HG02852 (cell line): ENCODE measurements around the gene CNTN5.

Experiments used
- ATAC-seq: cut with Tn5 transposase; IDR thresholded peaks from one replicate; pipeline ENCODE4 v1.9.1; 2021; ENCODE audit warnings: mild to moderate bottlenecking, moderate library complexity; ENCODE audit not compliant: unreplicated experiment

CNTN5 gene

DNA sequence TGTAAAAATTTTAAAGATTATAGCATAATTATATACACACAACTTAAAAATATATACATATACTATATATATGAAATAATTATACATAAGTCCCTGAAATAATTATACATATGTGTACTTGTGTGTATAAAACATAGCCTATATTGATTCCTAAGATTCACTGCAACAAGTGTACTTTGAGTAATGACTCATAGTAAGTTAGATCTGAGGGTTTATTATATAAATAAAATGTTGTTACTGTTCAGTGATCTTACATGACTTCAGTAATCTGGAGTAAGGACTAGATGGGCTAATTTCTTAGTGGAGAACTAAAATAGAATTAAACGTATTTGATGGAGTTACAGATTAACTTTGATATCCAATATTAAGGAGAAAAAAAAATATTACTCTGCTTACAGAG is 350.5 kb downstream of the CNTN5 start:
- no peak for ATAC-seq

DNA sequence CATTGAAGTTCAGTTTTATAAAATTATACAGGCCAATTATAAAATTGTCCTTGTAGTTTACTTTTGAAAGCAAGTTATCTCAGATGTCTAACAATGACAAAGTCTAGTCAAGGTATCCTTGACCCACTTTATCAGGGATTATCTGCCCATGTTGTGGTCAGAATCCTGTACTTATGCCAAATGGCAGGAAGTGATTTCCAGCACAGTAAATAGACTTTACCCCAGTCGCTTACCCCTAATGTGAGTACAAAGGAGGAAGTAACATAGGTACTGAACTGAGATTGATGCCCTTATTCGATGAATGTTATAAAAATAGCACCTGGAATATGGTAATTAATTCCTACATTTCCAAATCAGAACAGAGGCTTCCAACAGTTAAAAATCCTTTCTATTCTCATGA is 355.7 kb downstream of the CNTN5 start:
- ATAC-seq = no peak

DNA sequence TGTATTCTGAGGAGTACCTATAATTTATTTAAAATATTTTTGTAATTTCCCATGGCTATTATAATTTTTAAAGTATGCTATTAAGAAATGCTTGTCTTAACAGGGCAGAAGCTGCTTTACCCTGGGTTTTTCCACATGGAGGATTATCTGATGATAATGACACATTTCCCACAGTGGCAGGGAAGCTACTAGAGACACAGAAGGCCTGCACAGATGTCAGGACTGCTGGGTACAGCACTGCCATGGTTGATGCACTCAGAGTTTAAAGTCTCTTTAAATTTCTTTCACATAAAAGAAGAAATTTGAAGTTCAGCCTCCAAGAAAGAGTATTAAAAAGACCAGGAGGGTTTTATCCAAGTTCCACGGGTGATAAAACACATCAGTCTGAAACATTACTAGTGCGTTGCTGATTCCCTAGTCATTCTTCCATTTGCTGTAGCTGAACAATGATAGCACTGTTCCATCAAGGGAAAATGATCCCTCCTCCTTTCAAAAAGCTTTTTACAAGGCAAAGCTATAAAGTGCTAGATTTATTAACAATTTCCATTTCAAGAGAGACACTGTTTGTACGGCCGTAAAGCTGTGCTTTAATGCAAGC is 363.0 kb downstream of the CNTN5 start:
- no peak for ATAC-seq

DNA sequence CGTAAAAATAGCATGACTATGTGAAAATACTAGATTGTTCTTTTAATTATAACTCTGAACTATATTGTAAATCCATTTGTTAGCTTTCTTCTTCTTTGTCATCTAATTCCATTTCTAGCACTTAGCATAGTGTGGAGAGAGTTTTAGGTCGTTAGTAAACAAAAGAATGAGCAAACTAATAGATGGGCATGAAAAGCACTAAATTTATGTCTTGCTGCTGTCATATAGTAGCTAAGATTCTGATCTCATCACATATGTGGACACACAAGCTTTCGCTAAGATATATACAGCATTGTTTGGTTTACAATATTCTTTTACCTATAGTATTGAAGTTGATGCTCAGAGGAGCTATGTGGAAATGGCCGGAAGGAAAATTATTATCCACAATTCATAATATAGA is 370.5 kb downstream of the CNTN5 start:
- ATAC-seq = no peak

DNA sequence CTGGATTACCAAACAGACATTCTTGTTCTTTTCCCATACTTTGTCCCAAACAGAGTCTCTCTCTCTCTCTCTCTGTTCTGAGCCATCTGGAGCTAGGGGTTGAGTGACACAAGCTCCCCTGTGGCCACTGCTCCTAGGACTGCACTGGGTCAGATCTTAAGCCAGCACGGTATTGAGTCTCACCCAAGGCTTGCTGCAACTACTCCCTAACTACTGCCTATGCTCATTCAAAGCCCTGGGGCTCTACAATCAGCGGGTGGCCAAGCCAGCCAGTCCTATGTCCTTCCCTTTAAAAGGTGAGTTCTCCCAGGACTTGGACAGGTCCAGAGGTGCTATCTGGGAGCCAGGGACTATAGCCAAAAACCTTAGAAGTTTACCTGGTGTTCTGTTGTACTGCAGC is 385.6 kb downstream of the CNTN5 start:
- ATAC-seq = no peak

DNA sequence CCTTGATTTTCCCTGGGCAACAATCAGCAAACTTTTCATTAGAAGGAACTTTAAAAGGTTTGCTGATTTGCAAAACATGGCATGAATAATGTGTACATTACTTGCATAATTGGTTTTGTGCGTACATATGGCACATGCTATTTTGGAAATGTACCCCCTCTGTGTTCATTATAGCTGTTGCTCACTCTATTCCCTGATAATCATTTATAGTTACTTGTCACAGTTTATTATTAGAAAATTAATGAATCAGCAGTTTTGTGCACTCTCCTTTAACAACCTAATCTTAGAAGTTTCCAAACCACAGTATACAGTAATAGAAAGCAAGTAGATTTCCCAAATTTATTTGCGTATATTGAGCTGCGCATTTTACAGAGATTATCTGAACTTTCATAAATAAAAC is 389.9 kb downstream of the CNTN5 start:
- no peak for ATAC-seq

DNA sequence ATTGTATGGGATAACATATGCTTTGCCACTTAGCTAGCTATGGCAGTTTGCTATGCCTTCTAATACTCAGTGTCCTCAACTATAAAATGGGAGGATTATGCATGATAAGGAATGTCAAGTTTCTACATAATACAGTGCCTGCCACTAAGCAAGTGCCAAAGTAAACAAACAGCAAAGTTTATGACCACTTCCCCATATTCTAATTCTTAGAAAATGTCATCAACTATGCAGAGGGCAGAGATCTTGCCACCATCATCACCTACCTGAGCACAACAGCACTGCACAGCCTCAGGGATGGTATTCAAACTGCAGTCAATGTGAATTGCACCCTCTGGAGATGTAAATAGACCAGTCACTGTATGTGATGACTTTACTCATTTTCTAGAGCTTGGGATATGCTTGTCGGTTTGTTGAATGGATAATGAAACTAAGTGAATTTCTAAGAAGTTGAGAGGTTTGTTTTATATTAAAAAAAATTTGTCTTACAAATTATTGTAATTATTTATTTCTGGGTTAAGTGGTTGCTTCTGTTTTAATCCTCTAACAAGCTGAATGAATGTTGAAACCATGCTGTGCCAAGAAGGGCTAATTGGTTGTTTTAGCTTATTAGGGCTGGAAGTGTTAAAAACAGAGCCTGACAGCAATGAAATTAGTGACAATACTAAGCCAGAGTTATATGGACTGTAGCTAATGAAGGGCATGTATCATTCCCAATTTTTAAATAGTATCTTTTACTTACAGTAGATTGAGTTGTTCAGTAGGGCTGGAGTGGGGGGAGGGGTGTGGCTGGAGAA is 398.4 kb downstream of the CNTN5 start:
- no peak for ATAC-seq

DNA sequence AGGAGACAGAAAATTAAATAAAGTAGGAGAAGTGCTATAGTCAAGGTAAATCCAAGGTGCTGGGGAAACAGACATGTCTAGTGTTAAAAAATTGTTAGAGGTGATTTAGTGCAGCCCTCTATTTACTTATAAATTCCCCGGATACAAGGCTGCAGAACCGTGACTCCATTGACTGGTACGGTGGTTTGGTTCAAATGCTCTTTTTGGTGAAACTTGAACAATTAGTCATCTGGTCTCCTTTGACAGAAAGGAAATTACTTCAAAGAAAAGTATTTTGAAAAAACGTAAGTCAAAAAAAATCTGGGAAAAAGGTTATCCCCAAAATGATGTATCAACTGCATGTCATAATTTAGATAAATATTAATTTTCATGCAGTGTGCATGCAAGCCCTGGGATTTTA is 399.2 kb downstream of the CNTN5 start:
- ATAC-seq = no peak

DNA sequence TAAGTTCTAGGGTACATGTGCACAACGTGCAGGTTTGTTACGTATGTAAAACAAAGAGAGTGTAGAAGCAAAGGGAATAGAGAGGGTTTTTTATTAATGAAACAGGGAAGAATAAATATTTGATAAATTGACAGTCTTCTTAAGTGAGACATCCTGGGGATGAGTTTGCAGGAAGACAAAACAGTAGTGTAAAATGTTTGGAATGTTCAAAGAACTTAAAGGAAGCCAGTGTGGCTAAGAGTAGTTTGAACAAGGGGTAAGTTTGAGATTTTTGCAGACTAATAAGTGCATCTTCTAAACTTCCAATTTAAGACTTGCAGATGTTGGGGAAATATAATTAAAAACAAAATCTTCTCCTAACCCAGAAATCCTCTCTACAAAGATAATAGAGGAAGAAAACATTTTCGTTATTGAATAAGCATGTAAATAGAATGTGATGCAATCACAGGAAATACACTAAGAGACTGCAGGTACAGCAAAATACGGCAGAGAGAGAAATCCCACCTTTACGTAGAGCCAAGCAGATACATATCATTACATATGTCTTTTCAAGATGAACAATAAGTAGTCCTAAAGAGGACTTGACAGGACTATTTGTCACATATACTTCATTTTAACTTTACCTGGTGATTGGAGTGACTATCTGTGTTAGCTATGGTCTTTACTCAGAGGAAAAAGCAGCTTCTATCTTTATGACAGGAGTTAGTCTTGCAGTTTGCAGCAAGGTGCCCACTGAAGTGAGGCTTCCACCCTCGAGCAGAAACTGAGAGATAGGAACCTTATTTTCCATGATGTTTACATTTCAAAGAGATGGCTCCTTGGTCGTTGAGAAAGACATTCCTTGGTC is 402.1 kb downstream of the CNTN5 start:
- ATAC-seq = no peak

DNA sequence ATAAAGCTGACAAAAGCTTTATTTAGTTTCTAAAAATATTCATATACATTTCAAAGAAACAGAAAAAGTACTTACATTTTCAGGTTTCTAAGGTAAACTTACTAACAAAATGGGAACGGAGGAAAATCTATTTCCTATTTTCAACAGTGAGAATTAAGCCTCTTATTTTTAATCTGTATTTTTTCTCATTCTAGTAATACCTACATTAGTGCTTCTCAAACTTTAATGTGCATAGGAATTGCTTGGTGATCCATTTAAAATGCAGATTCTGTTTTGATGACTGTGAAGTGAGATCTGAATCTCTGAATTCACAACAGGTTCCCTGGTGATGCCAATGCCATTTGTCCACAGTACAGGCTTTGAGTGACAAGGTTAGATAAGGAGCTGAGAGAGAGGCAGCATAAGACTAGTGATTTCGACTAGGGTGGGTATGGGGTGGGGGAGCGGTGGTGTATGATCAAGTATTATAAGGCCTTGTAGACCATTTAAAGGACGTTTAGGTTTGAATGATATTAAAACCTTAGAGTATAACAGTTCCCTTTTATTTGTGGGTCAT is 402.8 kb downstream of the CNTN5 start:
- no peak for ATAC-seq

DNA sequence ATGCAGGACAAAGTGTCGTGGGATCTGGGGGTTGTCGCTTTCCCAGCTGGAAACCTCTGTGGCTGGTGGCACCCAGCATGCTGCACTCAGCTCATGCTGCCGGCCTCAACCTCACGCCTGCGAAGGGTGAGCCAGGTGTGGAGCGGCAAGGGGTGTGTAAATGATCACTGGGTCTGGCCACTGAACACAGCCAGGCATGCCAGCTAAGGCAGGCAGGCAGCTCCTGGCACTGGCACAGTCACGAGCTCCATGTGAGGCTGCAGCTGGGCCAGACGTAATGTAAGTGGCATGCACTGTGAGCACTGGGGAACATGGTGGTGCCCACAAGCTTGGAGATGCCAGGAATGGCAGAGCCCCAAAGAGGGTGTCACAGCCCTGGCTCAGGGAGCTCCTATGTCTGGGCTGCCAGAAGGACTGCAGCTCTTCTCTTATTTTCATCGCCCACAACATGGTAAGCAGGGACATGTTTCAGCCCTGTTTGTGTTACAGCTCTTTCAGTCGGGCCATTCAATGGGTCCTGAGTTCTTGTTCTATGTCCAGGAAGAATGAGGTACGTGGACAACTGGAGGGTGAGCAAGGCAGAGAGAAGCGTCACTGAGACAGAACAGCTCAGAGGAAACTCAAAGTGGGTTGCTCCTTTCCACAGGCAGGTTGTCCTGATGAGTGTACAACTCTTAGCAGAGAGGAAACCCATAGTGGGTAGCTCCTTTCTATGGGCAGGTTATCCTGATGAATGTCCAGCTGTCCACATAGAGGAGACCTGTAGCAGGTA is 403.8 kb downstream of the CNTN5 start:
- ATAC-seq = no peak

DNA sequence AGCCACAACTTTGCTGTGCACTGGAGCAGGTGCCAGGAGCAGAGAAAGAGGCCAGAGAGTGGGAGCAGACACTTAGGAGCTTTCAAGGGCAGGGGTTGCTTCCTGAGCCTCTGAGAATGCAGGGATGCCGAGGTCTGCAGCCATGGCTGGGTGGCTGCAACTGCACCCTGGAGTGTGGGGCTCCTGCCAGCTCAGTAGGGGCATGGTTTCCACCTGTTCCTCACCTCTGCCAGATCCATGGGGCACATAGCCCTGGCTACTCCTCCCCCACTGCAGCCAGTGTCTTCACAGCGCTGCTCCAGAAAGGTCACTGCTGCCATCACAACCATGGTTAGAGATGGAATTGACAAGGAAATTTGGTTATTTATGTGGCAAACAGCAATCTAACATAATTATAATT is 404.8 kb downstream of the CNTN5 start:
- ATAC-seq = no peak

DNA sequence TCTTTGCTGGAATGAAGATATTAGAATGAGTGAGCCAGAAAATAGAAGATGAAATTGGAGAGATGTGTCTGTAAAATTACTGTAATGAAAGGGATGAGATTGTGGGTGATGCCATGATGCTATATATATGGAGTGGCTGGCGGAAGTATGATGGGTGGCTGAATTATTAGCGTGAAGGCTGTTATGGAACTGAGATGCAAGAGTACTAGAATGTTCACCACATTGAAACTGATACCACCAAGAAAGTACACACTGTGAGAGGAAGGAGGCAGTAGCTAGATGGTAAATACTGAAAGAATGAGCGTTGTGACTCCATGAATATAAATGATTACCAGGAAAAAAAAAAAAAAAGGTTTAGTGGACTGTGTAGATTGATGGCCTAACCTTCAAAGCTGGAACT is 411.9 kb downstream of the CNTN5 start:
- ATAC-seq = peak; percentile 68

DNA sequence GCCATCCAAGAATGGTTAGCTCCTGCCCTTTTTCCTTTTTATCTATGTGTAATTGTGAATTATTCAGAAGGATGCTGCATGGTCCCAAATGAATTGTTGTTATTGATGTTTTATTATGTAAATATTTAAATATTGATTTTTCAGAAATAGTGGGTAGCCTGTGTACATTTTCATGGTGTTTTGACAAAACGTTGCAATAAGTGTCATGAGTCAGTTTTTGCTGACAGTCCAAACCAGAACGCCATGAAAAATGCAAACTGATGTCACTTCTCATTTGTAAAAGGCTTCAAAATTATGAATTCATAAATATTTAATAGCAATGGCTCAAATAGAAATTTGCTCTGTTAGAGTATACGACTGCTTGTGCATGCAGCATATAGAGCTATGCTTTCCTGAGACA is 422.5 kb downstream of the CNTN5 start:
- no peak for ATAC-seq

DNA sequence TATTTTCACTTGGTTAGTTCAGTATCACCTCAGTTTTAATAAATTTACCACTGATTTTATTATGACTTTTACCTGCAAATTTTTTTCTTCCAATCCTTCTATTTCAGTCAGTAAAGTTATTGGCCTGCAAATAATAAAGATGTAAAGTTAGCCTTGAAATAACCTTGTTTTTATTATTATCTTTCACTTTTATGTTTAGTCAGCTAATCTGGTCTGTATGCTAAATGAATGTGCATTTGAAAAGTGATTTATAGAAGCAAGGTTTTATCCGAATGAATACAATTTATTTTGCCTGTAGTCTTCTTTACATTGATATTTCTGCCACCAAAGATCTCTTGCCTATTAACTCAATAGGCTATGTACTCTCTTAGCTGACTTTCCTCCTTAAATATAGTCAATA is 425.7 kb downstream of the CNTN5 start:
- no peak for ATAC-seq

DNA sequence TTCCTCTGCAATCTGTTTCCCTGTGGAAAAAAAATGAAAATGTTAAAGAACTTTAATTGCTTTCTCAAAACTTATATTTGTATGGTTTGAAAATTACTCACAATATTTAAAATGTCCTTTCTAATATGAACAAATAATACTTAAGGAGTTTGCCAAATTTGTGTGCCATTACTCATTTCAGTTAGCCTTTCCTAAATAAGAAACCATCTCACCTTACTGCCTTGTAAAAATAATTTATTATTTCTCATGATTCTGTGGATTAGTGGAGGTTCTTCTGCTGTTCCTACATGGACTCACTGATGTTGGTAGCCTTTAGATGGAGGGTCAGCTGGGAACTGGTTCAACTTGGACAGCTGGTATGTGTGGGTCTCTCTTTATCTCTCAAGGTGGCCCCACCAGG is 428.6 kb downstream of the CNTN5 start:
- no peak for ATAC-seq

DNA sequence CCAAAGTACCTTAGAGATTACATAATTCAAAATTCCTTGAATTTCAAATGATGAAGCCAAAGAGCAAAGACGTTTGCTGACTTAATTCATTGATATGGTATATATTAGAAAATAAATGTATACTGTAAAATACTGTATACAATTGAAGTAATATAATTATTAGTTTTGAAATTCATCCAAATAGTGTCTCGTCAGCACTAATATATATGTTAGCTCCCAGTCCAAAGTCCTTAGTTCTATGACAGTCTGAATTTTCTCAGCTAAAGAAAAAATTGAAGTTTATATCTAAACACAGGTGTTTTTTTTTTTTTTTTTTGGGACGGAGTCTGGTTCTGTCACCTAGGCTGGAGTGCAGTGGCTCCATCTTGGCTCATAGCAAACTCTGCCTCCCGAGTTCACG is 431.3 kb downstream of the CNTN5 start:
- ATAC-seq = no peak

DNA sequence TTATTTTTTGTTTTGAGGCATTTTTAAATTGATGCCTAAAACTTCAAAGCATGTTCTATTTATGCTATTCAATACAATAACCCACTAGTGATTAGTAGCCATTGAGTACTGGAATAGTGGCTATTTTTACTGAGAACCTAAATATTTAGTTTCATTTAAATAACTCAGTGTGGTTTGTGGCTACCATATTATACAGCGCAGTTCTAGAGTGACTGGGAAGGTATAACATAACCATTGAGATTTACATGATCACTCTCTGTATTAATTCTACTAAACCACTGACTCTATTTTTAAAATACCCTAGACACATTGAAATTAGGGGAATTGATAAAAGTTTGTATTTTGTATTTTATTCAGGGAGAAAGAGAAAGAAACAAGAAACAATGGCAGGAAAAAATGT is 441.2 kb downstream of the CNTN5 start:
- no peak for ATAC-seq

DNA sequence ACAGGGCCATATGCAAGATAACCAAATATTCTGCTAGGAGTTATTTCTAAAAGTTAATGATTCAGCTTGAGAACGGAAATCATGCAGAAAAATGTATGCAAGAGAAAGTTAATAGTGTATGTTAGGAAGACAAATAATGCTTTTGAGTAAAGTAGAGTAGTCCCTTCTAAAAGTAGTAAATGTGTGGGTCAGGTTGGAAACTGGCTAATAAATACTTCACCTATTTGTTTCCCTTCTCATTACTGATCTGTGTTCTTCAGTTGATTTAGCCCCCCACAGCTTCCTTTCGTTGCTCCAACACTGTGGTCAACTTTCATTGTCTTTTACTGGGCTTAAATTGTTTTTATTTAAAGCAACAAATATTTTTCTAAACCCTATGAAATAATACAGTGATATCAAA is 444.2 kb downstream of the CNTN5 start:
- no peak for ATAC-seq

DNA sequence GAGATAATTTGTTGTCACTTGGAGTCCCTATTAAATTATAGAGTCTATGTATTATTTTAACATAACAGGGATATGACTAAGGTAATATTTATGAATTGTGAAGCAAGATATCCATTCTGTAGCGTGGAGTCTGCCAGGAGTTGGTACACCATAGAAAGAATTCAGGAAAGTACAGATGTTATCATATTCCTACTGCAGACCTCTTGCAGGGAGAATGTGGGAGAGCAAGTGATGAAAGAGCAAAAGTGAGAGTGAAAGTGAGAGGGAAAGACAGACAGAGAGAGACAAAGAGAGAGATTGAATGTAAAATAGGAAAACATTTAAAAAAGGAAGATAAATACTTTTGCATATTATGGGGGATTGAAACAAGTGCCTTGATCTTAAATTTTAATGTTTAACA is 468.8 kb downstream of the CNTN5 start:
- ATAC-seq = no peak

DNA sequence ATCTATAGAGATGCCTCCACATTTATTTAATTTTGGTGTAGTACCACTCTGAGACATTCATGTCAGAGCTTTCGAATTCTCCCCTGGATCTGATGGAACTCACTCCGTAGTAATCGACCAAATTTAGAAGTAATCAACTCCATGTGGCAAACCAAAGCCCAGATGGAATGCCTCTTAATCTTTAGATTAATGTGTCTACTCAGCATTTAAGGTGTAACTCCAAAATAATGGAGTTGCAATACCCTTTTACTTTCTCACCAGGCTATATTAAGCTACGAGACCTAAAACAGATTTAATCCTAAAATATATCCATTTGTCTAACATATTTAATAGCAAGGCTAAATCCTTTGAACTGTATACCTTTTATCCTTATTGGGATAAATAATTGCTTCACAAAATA is 473.3 kb downstream of the CNTN5 start:
- ATAC-seq = no peak
